Right lobe of liver (tissue), 6 donors: ENCODE data around the gene PSG6. TPM values are rescaled to one million over a fixed set of nuclear protein-coding genes. Genes with fewer than 3 reads are reported as not detected.
"Not testable (repeated sequence)": the region's sequence is repeated elsewhere in the genome, so short reads cannot be mapped to it uniquely, and the experiment has no call there.

Experiments used
- ATAC-seq, 4 donors: fragments of 200-7000 bp; cut with Tn5 transposase; one replicate each; pipeline ENCODE4 v1.9.1; 2020; ENCODE audit warnings: mild to moderate bottlenecking in 4 of 4, moderate library complexity in 4 of 4
- DNase-seq, 3 donors: peaks; one replicate each; pipeline ENCODE4 v3.0.0-alpha.2; 2020
- H3K27ac ChIP-seq, 3 donors: fragments of 200-600 bp; one replicate each; pipeline ENCODE4 v1.8.0; 2022
- H3K27me3 ChIP-seq, 2 donors: fragments of 200-600 bp; one replicate each; pipeline ENCODE4 v1.8.0; 2022
- H3K36me3 ChIP-seq, 4 donors: fragments of 200-600 bp; sonication (generic) in 1 of 4; one replicate each; pipeline versions ENCODE4 v1.5.1 to v1.8.0; 2017 to 2022; ENCODE audit warnings: control low read depth in 1 of 4
- H3K4me1 ChIP-seq, 4 donors: fragments of 200-600 bp; sonication (generic) in 1 of 4; one replicate each; pipeline versions ENCODE4 v1.5.1 to v1.8.0; 2017 to 2022; ENCODE audit warnings: control low read depth in 1 of 4
- H3K4me3 ChIP-seq, 3 donors: fragments of 200-600 bp; one replicate each; pipeline ENCODE4 v1.8.0; 2022
- H3K9me3 ChIP-seq, 4 donors: fragments of 200-600 bp; sonication (generic) in 1 of 4; one replicate each; pipeline versions ENCODE4 v1.5.1 to v1.8.0; 2017 to 2022; ENCODE audit warnings: control low read depth in 1 of 4
- CTCF ChIP-seq, 4 donors: fragments of 200-600 bp in 3 of 4; fragments of 450-650 bp in 1 of 4; IDR thresholded peaks; one replicate each; pipeline versions ENCODE4 v1.5.1 to v1.8.0; 2016 to 2022; ENCODE audit warnings: antibody characterized with exemption in 4 of 4, mild to moderate bottlenecking in 2 of 4
- POLR2A ChIP-seq: fragments of 450-650 bp; IDR thresholded peaks from one replicate; pipeline ENCODE4 v1.6.1; 2017; ENCODE audit warnings: antibody characterized with exemption, mild to moderate bottlenecking
- WGBS: methylation state at CpG from one replicate; pipeline ENCODE4 v1.1.6; 2018; ENCODE audit warnings: low coverage, low lambda C conversion rate; ENCODE audit not compliant: insufficient coverage; ENCODE audit errors: missing lambda C conversion rate; 5-methylcytosine and 5-hydroxymethylcytosine counted together
- intact Hi-C, 2 donors: fragments of 100-400 bp; cut with DNase I; formaldehyde crosslinking; loops; one replicate each; pipeline versions ENCODE4 v1.11.2 to v1.14.1; 2022
- total RNA-seq, 6 experiments: library from RNA; depleted of rRNA in 2 of 6; stranded (reverse); fragments of >200 nt in 2 of 6; fragmentation: NEBNext Ultra II Directional in 3 of 6; extraction: Animal tissue kit (Norgen Biotek cat#: 25700) in 3 of 6; gene quantifications; one replicate each; pipeline versions ENCODE4 v1.1.0 to v1.2.4, GENCODE V29; 2016 to 2023
- donor health status: DM: no; HTN: yes; CAD: no.
- donor health status: DM: no; HTN: no; CAD: no.
- donor health status: DM: no; HTN: no; CAD: no.
- donor health status: DM: no; HTN: yes; CAD: no.
- donor health status: DM: no; HTN: yes; CAD: no.

The PSG6 gene
- total RNA-seq, 6 experiments from 2014 or later, result not detected

- H3K9me3 ChIP-seq, H3K27ac ChIP-seq, H3K27me3 ChIP-seq, ATAC-seq, H3K4me1 ChIP-seq, DNase-seq, intact Hi-C loops, H3K4me3 ChIP-seq, H3K36me3 ChIP-seq: not testable (repeated sequence)
- WGBS, result 48% methylated on average over 2 of the region's 3 CpGs
Observed at GRCh38 chr19:42933412-42933811, 15.7 kb upstream of the PSG6 start.

GRCh38 chr19:42932485-42933101 lies 14.9 kb upstream of the PSG6 start:
- intact Hi-C loops, H3K4me3 ChIP-seq, H3K9me3 ChIP-seq, H3K36me3 ChIP-seq, H3K4me1 ChIP-seq, H3K27ac ChIP-seq, DNase-seq, ATAC-seq, H3K27me3 ChIP-seq: not testable (repeated sequence)
- 49% methylated on average over 4 of the region's 5 CpGs for WGBS

GRCh38 chr19:42930214-42930613 lies 12.5 kb upstream of the PSG6 start:
- H3K4me1 ChIP-seq, H3K4me3 ChIP-seq, H3K27ac ChIP-seq, H3K9me3 ChIP-seq, H3K36me3 ChIP-seq, H3K27me3 ChIP-seq, intact Hi-C loops, ATAC-seq, DNase-seq: not testable (repeated sequence)
- no CpG with 5 or more reads among the region's 1 CpG for WGBS

GRCh38 chr19:42928896-42929295 lies 11.2 kb upstream of the PSG6 start:
- intact Hi-C loops, result no loop called here
- 40% methylated on average over 1 of the region's 3 CpGs for WGBS
- DNase-seq, result no peak
- ATAC-seq, result no peak
- H3K27me3 ChIP-seq, result no peaks in the 10 kb centered on the region
- TF ChIP-seq POLR2A (no peak), CTCF (IDR thresholded peaks at IDR 0.05) (no peak)
- H3K9me3 ChIP-seq, result no peaks in the 10 kb centered on the region
- H3K36me3 ChIP-seq, result no peaks in the 10 kb centered on the region
- H3K4me1 ChIP-seq, result no peaks in the 10 kb centered on the region
- no peak overlapping the region for H3K27ac ChIP-seq
- no peak overlapping the region for H3K4me3 ChIP-seq

- DNase-seq (no peak), ATAC-seq (no peak)
- H3K36me3 ChIP-seq, result no peaks in the 10 kb centered on the region
- intact Hi-C loops, result no loop called here
- no peaks in the 10 kb centered on the region for H3K27me3 ChIP-seq
- H3K27ac ChIP-seq, result no peak overlapping the region
- no peaks in the 10 kb centered on the region for H3K4me1 ChIP-seq
- TF ChIP-seq CTCF (IDR thresholded peaks at IDR 0.05) (no peak), POLR2A (no peak)
- no peak overlapping the region for H3K4me3 ChIP-seq
- 14% methylated on average over 2 of the region's 2 CpGs for WGBS
- H3K9me3 ChIP-seq, result no peaks in the 10 kb centered on the region
Observed at GRCh38 chr19:42926781-42927180, 9.1 kb upstream of the PSG6 start.

- intact Hi-C loops, ATAC-seq: not testable (repeated sequence)
- 27% methylated on average over 9 of the region's 9 CpGs for WGBS
Observed at GRCh38 chr19:42923106-42923505, 5.4 kb upstream of the PSG6 start.

GRCh38 chr19:42920971-42921370 lies 3.3 kb upstream of the PSG6 start:
- DNase-seq, H3K27me3 ChIP-seq, intact Hi-C loops, H3K4me3 ChIP-seq, H3K9me3 ChIP-seq, H3K27ac ChIP-seq, H3K36me3 ChIP-seq, H3K4me1 ChIP-seq, ATAC-seq: not testable (repeated sequence)

More at GRCh38 chr19:42923106-42923505, 5.4 kb upstream of the PSG6 start:
- not testable (repeated sequence) for H3K4me3 ChIP-seq, H3K4me1 ChIP-seq, H3K9me3 ChIP-seq, H3K36me3 ChIP-seq, H3K27ac ChIP-seq, H3K27me3 ChIP-seq
- peak in 1 of 3 donors; percentile 30 for DNase-seq
- peak in 3 of 4 donors; percentile 11 to 56 (median 29) for TF ChIP-seq CTCF (IDR thresholded peaks at IDR 0.05)
